MG63 (cell line): Measurements from ENCODE around the gene GALM. TPM values are rescaled to one million over a fixed set of nuclear protein-coding genes. Genes with fewer than 3 reads are reported as not detected.
A peak's percentile ranks its signal among the peaks of the same experiment; 100 is the strongest.
"Not testable (repeated sequence)": the region's sequence is repeated elsewhere in the genome, so short reads cannot be mapped to it uniquely, and the experiment has no call there.

Source experiments
- DNase-seq: peaks from one replicate; pipeline ENCODE4 v3.0.0-alpha.2; 2020
- H3K27me3 ChIP-seq: fragments of 250-450 bp; sonication (Bioruptor Pico); 2 replicates; pipeline ENCODE4 v1.5.1; 2020; ENCODE audit warnings: mild to moderate bottlenecking, moderate library complexity
- H3K36me3 ChIP-seq: fragments of 250-450 bp; sonication (Bioruptor Pico); 2 replicates; pipeline ENCODE4 v1.5.1; 2020; ENCODE audit warnings: mild to moderate bottlenecking, moderate library complexity
- H3K4me3 ChIP-seq: fragments of 250-450 bp; sonication (Bioruptor Pico); 2 replicates; pipeline ENCODE4 v1.5.1; 2020; ENCODE audit warnings: mild to moderate bottlenecking, moderate library complexity
- H3K9me3 ChIP-seq: fragments of 250-450 bp; sonication (Bioruptor Pico); 2 replicates; pipeline ENCODE4 v1.5.1; 2020; ENCODE audit warnings: mild to moderate bottlenecking, moderate library complexity
- total RNA-seq: library from RNA; depleted of rRNA; stranded (reverse); fragments of >200 nt; shearing (Covaris generic); gene quantifications from 2 replicates; pipeline ENCODE4 v1.2.3, GENCODE V29; 2014; ENCODE audit warnings: low replicate concordance

Gene GALM
- total RNA-seq, 1 experiment from 2014 or later = 13.7 TPM

GRCh38 chr2:38661306-38661705, 4.6 kb upstream of the GALM start:
- Histone ChIP-seq H3K27me3 (no peaks in the 10 kb centered on the region), H3K4me3 (no peak overlapping the region), H3K9me3 (no peaks in the 10 kb centered on the region), H3K36me3 (no peaks in the 10 kb centered on the region)
- no peak for DNase-seq

- no peaks in the 10 kb centered on the region for H3K27me3 ChIP-seq
- no peaks in the 10 kb centered on the region for H3K9me3 ChIP-seq
- no peak for DNase-seq
- H3K36me3 ChIP-seq = no peaks in the 10 kb centered on the region
- peak overlapping the region; percentile 39 for H3K4me3 ChIP-seq
These were observed 619 bp downstream of the GALM start for GRCh38 chr2:38666556-38666910.

DNA sequence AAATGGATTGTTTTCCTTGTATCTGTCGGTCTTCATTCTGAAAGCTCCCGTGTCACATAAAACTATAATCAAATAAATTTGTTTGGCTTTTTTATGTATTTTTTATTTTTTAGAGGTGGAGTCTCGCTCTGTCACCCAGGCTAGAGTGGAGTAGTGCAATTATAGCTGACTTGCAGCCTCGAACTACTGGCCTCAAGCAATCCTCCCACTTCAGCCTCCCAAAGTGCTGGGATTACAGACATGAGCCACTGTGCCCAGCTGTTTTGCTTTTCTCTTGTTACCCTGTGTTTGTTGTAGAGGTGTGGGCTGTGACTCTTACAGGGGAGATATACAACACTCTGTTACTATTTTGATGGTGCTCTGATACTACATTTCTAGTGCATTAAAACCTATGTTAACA, 2.2 kb downstream of the GALM start:
- no peaks in the 10 kb centered on the region for H3K27me3 ChIP-seq
- no peaks in the 10 kb centered on the region for H3K9me3 ChIP-seq
- no peaks in the 10 kb centered on the region for H3K36me3 ChIP-seq
- DNase-seq = no peak
- no peak overlapping the region for H3K4me3 ChIP-seq

- Histone ChIP-seq H3K4me3 (no peak overlapping the region), H3K27me3 (no peaks in the 10 kb centered on the region), H3K36me3 (no peaks in the 10 kb centered on the region), H3K9me3 (no peaks in the 10 kb centered on the region)
- DNase-seq = no peak
These were observed 3.0 kb downstream of the GALM start for GRCh38 chr2:38668779-38669479.

DNA sequence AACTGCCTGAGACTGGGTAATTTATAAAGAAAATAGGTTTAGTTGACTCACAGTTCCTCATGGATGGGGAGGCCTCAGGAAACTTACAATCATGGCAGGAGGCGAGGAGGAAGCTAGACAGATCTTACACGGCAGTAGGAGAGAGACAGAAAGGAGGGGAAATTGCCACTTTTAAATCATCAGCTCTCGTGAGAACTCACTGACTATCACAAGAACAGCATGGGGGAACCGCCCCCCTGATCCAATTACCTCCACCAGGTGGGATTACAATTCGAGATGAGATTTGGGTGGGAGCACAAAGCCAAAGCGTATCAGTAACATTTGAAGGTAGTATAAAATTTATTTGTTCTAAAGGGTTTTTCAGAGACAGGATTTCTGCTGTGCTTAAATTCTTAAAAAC, 5.4 kb downstream of the GALM start:
- DNase-seq = no peak
- H3K9me3 ChIP-seq = no peaks in the 10 kb centered on the region
- no peaks in the 10 kb centered on the region for H3K36me3 ChIP-seq
- H3K4me3 ChIP-seq = no peak overlapping the region
- no peaks in the 10 kb centered on the region for H3K27me3 ChIP-seq

- no peaks in the 10 kb centered on the region for H3K27me3 ChIP-seq
- no peaks in the 10 kb centered on the region for H3K36me3 ChIP-seq
- H3K4me3 ChIP-seq = no peak overlapping the region
- DNase-seq = no peak
- no peaks in the 10 kb centered on the region for H3K9me3 ChIP-seq
These were observed 6.0 kb downstream of the GALM start for GRCh38 chr2:38671946-38672345.

DNA sequence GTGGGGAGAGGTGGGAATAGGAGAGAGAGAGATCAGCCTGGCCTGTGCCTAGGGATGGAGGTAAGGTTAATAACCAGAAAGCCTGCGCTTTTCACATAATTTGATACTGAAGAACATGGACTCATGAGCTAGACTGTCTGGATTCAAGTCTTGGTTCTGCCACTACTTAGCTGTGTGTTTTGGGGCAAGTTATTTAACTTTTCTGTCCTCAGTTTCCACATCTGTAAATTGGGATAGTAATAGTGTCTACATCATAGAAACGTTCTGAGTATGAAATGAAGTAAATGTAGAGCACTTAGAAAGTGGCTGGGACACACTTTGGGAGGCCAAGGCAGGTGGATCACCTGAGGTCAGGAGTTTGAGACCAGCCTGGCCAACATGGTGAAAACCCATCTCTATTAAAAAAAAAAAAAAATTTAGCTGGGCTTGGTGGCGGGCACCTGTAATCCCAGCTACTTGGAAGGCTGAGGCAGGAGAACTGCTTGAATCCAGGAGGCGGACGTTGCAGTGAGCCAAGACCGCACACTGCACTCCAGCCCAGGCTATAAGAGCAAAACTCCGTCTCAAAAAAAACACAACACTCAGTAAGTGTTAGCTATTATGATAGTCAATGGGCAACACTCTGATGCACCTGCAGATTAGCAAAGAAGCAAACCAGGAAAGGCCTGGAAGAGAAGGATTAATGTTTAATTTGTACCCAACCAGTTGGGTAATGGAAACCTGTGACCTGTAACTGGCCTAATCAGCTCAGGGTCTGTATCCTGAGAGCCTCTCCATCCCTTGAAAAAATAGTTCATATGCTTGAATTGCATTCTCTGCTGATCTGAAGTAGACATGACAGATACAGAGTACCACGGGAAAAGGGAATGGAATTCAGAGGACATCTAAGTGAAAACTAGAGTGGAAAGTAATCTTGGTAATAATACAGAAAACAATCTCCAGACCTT, 6.8 kb downstream of the GALM start:
- H3K9me3 ChIP-seq = no peaks in the 10 kb centered on the region

GRCh38 chr2:38676681-38677080, 10.8 kb downstream of the GALM start:
- no peak overlapping the region for H3K4me3 ChIP-seq
- no peaks in the 10 kb centered on the region for H3K9me3 ChIP-seq
- DNase-seq = no peak
- no peaks in the 10 kb centered on the region for H3K27me3 ChIP-seq
- no peaks in the 10 kb centered on the region for H3K36me3 ChIP-seq

More for the DNA sequence above, 6.8 kb downstream of the GALM start:
- DNase-seq = no peak
- H3K27me3 ChIP-seq = no peaks in the 10 kb centered on the region
- H3K4me3 ChIP-seq = no peak overlapping the region
- no peaks in the 10 kb centered on the region for H3K36me3 ChIP-seq

DNA sequence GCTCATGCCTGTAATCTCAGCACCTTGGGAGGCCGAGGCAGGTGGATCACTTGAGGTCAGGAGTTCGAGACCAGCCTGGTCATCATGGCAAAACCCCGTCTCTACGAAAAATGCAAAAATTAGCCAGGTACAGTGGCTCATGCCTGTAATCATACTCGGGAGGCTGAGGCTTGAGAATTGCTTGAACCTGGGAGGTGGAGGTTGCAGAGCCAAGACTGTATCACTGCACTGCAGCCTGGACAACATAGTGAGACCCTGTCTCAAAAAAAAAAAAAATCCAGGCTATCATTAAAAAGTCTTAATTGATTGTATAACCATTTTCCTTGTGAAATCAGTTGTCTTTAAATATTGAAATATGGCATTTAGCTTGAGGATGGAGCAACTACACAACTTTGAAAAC, 15.0 kb downstream of the GALM start:
- DNase-seq, H3K27me3 ChIP-seq, H3K4me3 ChIP-seq, H3K36me3 ChIP-seq, H3K9me3 ChIP-seq: not testable (repeated sequence)

DNA sequence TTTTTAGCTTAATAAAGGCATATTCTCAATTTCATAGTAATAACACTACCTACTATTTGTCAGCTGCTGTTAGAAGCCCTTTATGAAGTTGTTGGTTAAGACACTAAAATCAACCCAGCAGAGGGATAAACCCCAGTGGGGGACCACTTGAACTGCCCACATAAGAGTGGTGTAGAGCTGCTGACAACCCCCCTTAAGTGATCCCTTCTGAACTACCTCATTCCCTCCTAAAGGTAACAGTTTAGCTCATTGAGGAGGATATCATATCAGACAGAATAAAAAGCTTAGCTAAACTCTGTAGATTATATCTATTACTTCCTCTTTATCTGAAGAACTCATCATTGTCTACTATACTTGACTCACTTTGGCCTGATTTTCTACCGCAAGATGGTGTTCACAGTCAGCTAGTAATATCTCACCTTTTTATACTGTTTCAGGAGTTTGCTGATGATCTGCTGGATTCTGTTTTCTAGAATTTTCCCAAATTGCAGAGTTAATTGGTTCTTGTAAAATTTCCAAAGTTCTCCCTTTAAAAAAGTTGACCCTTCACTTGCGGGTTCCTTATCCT, 16.2 kb downstream of the GALM start:
- H3K27me3 ChIP-seq = no peaks in the 10 kb centered on the region
- no peak overlapping the region for H3K4me3 ChIP-seq
- H3K9me3 ChIP-seq = 0 out of 2 replicates have a peak, but pooled peaks cover 2% of the 10 kb centered on the region
- H3K36me3 ChIP-seq = 0 out of 2 replicates have a peak, but pooled peaks cover 5% of the 10 kb centered on the region
- no peak for DNase-seq

- DNase-seq, H3K36me3 ChIP-seq, H3K4me3 ChIP-seq, H3K9me3 ChIP-seq, H3K27me3 ChIP-seq: not testable (repeated sequence)
These were observed 16.7 kb downstream of the GALM start for GRCh38 chr2:38682620-38683019.

DNA sequence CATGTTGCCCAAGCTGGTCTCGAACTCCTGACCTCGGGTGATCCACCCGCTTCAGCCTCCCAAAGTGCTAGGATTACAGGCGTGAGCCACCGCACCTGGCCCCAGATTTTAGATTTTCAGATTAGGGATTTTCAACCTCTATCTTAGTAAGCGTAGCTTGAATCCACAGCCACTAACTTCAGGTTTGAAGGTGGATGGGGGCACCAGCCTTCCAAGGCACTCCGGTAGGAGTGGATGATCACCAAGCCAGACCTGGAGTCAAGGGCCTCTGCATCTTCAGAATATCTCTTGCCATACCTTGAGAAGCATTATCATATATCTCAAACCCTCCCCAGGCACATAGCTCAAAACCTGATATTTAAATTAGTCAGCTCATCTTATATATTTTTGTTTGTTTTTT, 17.9 kb downstream of the GALM start:
- no peak for DNase-seq
- H3K9me3 ChIP-seq = 0 out of 2 replicates have a peak, but pooled peaks cover 2% of the 10 kb centered on the region
- H3K27me3 ChIP-seq = no peaks in the 10 kb centered on the region
- no peak overlapping the region for H3K4me3 ChIP-seq
- H3K36me3 ChIP-seq = 0 out of 2 replicates have a peak, but pooled peaks cover 5% of the 10 kb centered on the region

DNA sequence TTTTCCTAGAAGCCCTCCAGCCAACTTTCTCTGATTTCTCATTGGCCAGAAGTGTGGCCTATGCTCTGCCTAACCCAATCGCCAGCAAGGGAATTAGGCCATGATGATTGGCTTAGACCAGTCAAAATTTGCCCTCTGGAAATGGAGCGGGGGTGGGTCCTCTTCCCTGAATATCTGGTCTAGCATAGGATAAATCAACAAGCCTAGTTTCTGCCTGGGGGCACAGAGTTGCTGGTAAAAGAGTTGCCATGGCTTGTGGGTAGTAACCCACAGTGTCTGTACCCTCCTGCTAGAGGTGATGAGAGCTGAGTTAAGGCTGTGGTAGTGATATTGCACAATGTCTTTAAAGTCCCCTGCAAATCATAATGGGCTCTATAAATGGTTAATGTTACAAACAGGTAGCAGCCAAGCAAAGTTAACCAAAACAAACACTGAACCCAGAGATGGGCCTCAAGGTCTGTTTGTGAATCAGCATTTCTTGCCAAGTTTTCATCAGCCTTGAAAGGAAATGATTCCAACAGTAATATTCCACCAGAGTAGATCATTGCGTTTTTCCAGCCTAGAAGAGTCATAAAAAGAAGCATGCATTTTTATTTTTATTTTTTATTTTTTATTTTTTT, 19.3 kb downstream of the GALM start:
- no peak for DNase-seq
- Histone ChIP-seq H3K36me3 (0 out of 2 replicates have a peak, but pooled peaks cover 5% of the 10 kb centered on the region), H3K4me3 (no peak overlapping the region), H3K9me3 (0 out of 2 replicates have a peak, but pooled peaks cover 2% of the 10 kb centered on the region), H3K27me3 (no peaks in the 10 kb centered on the region)

DNA sequence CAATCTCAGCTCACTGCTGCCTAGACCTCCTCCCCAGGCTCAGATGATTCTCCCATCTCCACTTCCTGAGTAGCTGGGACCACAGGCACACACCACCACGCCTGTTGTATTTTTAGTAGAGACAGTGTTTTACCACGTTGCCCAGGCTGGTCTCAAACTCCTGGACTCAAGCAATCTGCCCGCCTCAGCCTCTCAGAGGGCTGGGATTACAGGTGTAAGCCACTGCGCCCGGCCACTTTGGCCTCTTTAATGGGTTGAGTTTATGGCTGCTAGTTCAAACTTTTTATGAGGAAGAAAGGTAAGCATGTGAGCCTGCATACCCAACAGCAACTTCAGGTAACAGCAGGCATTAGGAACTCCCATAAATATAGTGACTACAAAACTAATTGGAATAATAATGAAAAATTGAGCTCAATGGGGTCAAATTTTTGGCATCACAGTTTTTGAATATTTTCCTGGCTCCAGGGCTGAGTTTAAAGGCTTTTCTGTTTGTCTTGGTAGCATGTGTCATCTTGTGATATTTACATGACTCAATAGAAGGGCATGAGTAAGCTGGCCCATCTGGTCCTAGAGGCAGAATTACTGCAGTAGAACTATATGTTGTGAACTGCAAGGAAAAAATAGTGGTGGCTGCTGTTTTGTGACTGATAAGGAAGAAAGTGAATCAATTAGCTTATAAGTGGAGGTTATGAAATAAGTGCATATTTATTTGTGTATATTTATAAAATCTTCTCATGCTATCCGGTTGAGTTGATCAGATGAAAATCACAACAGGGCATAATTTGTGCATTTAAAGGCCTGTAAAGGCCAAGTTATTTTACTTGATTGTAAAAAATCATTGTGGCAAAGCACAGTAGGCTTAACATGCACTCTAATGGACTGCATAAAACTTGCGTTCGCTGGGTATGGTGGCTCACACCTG, 24.8 kb downstream of the GALM start:
- Histone ChIP-seq H3K4me3 (no peak overlapping the region), H3K9me3 (no peaks in the 10 kb centered on the region), H3K36me3 (no peaks in the 10 kb centered on the region; the same call in 1 of the 2 replicates), H3K27me3 (no peaks in the 10 kb centered on the region)
- peak; percentile 72 for DNase-seq

- Histone ChIP-seq H3K36me3 (no peaks in the 10 kb centered on the region; the same call in 1 of the 2 replicates), H3K9me3 (no peaks in the 10 kb centered on the region), H3K27me3 (no peaks in the 10 kb centered on the region), H3K4me3 (no peak overlapping the region)
- no peak for DNase-seq
These were observed 26.1 kb downstream of the GALM start for GRCh38 chr2:38691994-38692393.
